ENCODE results near the gene GDF7.

Gene GDF7

DNA sequence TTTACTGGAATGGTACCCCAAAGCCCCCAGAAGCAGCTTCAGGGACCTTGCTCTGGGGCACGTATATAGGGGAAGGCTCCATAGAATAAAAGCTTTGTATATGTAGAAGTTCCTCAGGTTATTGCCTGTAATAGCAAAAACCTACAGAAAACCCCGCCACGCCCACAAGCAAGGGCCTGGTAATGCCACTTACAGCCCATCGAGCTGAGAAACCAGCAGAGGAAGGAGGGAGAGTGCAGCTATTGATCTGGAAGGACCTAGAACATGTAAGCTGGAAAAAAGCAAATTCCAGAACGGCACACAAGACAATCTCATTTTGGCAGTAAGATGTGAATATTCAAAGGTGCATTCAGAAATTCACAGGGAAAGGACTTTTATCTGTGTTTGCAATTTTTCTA is 31.8 kb upstream of the GDF7 start:
- H3K4me3 ChIP-seq (ENCODE audit: low read depth, low read length), result no peak overlapping the region
- TF ChIP-seq MYC (IDR thresholded peaks at IDR 0.05; ENCODE audit: low read depth, low read length), result no peak
- no peak for TF ChIP-seq MAX (IDR thresholded peaks at IDR 0.05; ENCODE audit: low read depth, low read length)
- TF ChIP-seq POLR2A (IDR thresholded peaks at IDR 0.05; ENCODE audit: extremely low read depth, insufficient read length), result no peak
- TF ChIP-seq, protein P1, sequence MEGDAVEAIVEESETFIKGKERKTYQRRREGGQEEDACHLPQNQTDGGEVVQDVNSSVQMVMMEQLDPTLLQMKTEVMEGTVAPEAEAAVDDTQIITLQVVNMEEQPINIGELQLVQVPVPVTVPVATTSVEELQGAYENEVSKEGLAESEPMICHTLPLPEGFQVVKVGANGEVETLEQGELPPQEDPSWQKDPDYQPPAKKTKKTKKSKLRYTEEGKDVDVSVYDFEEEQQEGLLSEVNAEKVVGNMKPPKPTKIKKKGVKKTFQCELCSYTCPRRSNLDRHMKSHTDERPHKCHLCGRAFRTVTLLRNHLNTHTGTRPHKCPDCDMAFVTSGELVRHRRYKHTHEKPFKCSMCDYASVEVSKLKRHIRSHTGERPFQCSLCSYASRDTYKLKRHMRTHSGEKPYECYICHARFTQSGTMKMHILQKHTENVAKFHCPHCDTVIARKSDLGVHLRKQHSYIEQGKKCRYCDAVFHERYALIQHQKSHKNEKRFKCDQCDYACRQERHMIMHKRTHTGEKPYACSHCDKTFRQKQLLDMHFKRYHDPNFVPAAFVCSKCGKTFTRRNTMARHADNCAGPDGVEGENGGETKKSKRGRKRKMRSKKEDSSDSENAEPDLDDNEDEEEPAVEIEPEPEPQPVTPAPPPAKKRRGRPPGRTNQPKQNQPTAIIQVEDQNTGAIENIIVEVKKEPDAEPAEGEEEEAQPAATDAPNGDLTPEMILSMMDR (IDR thresholded peaks at IDR 0.05; ENCODE audit: low read depth, low read length), result no peak
- DNase-seq (ENCODE audit: low read depth), result no peak

- TF ChIP-seq, protein P1 (IDR thresholded peaks at IDR 0.05; ENCODE audit: low read depth, low read length), result peak; percentile 94
- TF ChIP-seq MYC (IDR thresholded peaks at IDR 0.05; ENCODE audit: low read depth, low read length) (no peak; the same call in 1 of the 2 replicates), MAX (IDR thresholded peaks at IDR 0.05; ENCODE audit: low read depth, low read length) (no peak), POLR2A (IDR thresholded peaks at IDR 0.05; ENCODE audit: extremely low read depth, insufficient read length) (no peak)
- peak; percentile 82 for DNase-seq (ENCODE audit: low read depth)
- H3K4me3 ChIP-seq (ENCODE audit: low read depth, low read length), result no peak overlapping the region
Observed at GRCh38 chr2:20635675-20636584, 31.0 kb upstream of the GDF7 start.

DNA sequence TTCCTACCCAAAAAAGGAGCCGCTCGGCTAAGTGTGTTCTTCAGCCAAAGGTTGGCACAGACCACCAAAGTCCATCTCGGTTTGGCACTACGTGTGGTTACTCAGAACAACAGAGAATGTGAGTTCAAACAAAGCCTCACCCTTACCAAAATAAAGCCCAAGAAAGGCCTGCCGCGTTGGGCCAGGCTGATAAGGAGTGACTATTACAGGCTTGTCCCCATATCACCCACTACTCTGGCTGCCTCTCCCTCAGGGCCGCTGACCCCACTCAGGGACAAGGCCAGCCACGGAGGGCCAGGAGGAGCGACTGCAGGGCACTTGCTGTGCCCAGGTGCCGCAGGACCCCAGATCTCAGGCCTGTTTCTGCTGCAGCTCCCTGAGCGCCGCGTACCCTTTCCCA is 29.8 kb upstream of the GDF7 start:
- DNase-seq (ENCODE audit: low read depth), result no peak
- no peak overlapping the region for H3K4me3 ChIP-seq (ENCODE audit: low read depth, low read length)
- TF ChIP-seq, protein P1 (IDR thresholded peaks at IDR 0.05; ENCODE audit: low read depth, low read length), result no peak
- TF ChIP-seq MYC (IDR thresholded peaks at IDR 0.05; ENCODE audit: low read depth, low read length) (no peak), POLR2A (IDR thresholded peaks at IDR 0.05; ENCODE audit: extremely low read depth, insufficient read length) (no peak), MAX (IDR thresholded peaks at IDR 0.05; ENCODE audit: low read depth, low read length) (no peak)

DNA sequence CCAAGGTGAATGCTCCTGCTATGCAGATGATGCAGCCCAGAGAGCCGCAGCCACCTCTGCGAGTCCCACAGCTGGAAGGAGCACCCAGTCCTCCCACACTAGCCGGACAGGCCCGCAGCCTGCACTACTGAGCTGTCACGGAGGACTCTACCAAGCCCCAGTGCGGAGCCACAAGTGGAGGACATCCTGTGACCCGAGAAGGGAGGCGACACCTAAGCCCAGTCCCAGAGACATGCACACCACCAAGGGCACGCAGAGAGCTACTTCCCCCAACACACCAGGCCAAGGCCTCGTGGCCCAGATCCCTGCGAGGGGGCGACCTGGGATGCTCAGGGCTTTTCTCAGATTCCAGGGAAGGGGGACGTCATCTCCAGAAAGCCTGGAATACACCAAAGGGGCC is 28.9 kb upstream of the GDF7 start:
- TF ChIP-seq POLR2A (IDR thresholded peaks at IDR 0.05; ENCODE audit: extremely low read depth, insufficient read length) (no peak), MAX (IDR thresholded peaks at IDR 0.05; ENCODE audit: low read depth, low read length) (no peak), MYC (IDR thresholded peaks at IDR 0.05; ENCODE audit: low read depth, low read length) (no peak)
- TF ChIP-seq, protein P1 (IDR thresholded peaks at IDR 0.05; ENCODE audit: low read depth, low read length), result no peak
- no peak overlapping the region for H3K4me3 ChIP-seq (ENCODE audit: low read depth, low read length)
- no peak for DNase-seq (ENCODE audit: low read depth)

DNA sequence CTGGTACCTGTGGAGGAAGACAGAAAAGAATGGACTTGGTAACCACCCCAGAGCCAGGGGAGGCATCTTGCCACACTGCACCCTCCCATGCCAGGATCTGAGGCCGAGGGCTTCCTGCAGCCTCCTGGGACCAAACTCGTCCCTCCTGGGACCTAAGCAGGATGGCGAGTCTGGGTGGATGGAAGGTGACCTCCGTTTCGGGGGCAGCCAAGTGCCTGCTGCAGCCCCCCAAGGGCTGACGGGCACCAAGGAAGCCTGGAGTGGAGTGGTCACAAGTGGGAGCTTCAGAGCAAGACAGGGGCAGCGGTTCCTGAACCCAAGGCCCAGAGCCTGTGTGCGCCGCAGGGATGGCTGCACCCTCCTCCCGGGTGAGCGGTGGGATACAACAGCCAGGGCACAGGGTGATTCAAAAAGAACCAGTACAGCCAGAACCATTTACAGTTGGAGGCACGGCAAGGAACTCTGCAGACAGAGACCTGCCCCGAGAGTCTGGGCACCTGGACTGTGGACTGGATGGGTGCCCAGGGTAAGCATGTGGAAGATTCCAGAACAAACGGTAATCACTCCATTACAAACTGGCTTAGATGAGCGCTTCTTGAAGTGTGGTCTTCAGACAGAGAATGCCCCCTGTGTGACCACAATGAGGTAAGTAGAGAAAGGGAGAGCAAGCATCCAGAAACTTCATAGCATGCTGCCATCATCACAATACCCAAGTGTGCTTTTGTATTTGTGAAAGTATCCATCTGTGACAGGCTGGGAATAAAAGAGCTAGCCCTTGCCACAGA is 28.1 kb upstream of the GDF7 start:
- no peak overlapping the region for H3K4me3 ChIP-seq (ENCODE audit: low read depth, low read length)
- DNase-seq (ENCODE audit: low read depth), result no peak
- TF ChIP-seq POLR2A (IDR thresholded peaks at IDR 0.05; ENCODE audit: extremely low read depth, insufficient read length) (no peak), MAX (IDR thresholded peaks at IDR 0.05; ENCODE audit: low read depth, low read length) (no peak), MYC (IDR thresholded peaks at IDR 0.05; ENCODE audit: low read depth, low read length) (no peak)
- TF ChIP-seq, protein P1 (IDR thresholded peaks at IDR 0.05; ENCODE audit: low read depth, low read length), result no peak

Data from NB4 (cell line).